Frontal cortex (tissue), 4 donors: ENCODE measurements around the gene CNGB1. TPM values are rescaled to one million over a fixed set of nuclear protein-coding genes. Genes with fewer than 3 reads are reported as not detected.
"Not testable (repeated sequence)": the region's sequence is repeated elsewhere in the genome, so short reads cannot be mapped to it uniquely, and the experiment has no call there.

ENCODE experiments used
- DNase-seq, 2 donors: peaks; one replicate each; pipeline ENCODE4 v3.0.0; 2012; ENCODE audit warnings: low spot score in 2 of 2
- FAIRE-seq: peaks from 2 replicates; lab custom pipeline; 2012; peaks lifted over from hg19 to GRCh38; lab: Jason Lieb, UNC
- total RNA-seq: library from RNA; depleted of rRNA; stranded (reverse); fragments of >200 nt; gene quantifications from one replicate; pipeline ENCODE4 v1.2.3, GENCODE V29; 2014
- donor health status: control.
- donor health status: control.
- donor health status: control.

CNGB1 gene
- total RNA-seq, 1 donor from 2014 or later: 1.2 TPM

DNA sequence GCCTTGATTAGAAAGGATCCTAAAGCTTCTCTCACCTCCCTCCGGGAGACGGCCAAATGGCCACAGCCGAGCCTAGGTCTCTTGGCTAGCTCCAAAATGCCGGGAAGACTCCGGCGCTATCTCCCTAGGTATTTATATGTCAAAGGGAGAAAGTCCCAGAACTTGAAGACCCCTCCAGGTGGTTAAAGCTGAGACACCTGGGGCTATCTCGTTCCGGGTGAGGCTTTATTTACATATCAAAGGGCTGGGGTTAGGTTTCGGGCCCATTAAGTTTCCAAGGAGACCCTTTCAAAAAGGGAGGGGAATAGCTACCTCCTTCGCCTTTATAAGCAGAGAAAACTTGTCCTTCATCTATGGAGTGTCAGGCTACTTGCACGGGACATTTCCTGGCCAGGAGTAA is 97.7 kb downstream of the CNGB1 start:
- DNase-seq: no peak
- FAIRE-seq: no peak

GRCh38 chr16:57872764-57873163 is 98.2 kb downstream of the CNGB1 start:
- DNase-seq, FAIRE-seq: not testable (repeated sequence)

DNA sequence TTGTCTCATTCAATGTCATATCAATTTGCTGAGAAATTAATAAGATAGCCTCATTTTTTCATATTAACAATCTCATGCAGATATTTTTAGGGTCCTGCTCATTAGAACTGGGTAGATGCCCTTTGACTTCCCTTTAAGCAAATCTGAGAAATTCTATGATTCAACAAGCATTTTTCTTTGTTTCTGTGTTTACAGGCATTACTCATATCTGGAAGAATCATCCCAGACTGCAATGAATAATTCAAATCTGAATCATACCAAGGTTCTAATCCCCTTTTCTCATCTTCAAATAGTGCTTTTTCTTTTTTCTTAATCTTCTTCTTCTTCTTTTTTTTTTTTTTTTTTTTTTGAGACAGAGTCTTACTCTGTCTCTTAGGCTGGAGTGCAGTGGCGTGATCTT is 99.5 kb downstream of the CNGB1 start:
- no peak for DNase-seq
- no peak for FAIRE-seq

- DNase-seq (no peak), FAIRE-seq (no peak)
These were observed 100.0 kb downstream of the CNGB1 start for GRCh38 chr16:57870753-57871454.

- no peak for DNase-seq
- FAIRE-seq: no peak
These were observed 101.9 kb downstream of the CNGB1 start for GRCh38 chr16:57868913-57869520.

GRCh38 chr16:57867000-57867561 is 103.8 kb downstream of the CNGB1 start:
- DNase-seq: no peak
- FAIRE-seq: no peak

DNA sequence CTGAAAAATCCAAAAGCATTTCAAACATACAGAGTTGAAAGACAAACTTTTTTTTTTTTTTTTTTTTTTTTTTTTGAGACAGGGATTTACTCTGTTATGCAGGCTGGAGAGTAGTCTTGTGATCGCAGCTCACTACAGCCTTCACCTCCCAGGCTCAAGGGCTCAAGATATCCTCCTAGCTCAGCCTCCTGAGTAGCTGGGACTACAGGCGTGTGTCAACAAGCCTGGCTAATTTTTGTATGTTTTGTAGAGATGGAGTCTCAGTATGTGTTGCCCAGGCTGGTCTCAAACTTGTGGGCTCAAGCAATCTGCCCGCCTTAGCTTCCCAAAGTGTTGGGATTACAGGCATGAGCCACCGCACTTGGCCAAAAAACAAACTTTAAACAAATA is 104.4 kb downstream of the CNGB1 start:
- FAIRE-seq (no peak), DNase-seq (no peak)

DNA sequence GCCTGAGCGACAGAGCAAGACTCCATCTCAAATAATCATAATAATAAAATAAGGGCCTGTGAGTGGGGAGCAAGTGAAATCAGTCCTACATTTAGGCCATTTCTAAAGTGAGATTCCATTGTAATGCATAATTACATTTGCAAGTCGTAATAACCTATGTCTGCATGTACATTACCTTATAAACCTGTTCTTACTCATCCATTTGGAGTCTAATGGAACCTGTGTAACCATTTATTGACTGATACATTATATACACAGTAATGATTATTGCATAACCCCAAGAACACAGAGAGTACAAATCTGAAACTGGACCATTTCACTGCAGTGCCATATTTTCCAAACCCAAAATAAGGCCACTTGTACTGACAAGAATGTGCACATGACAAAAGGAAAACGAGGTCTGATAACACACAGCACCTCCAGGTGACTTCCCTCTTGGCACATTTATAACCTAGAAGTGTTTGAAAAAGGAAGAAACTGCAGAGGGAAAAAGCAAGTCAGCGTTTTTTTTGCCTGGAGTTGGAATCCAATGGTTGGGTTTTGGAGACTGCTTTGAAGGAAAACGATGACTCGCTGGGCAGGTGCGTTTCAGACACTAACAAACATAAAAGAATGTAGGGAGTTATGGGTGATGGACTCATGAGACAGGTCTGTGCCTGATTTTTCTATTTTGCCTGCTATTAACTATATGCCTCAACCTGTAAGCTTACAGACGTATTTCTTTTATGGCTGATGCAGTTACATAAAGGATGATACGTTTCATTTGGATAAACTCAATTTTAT is 105.0 kb downstream of the CNGB1 start:
- FAIRE-seq (no peak), DNase-seq (no peak)

DNA sequence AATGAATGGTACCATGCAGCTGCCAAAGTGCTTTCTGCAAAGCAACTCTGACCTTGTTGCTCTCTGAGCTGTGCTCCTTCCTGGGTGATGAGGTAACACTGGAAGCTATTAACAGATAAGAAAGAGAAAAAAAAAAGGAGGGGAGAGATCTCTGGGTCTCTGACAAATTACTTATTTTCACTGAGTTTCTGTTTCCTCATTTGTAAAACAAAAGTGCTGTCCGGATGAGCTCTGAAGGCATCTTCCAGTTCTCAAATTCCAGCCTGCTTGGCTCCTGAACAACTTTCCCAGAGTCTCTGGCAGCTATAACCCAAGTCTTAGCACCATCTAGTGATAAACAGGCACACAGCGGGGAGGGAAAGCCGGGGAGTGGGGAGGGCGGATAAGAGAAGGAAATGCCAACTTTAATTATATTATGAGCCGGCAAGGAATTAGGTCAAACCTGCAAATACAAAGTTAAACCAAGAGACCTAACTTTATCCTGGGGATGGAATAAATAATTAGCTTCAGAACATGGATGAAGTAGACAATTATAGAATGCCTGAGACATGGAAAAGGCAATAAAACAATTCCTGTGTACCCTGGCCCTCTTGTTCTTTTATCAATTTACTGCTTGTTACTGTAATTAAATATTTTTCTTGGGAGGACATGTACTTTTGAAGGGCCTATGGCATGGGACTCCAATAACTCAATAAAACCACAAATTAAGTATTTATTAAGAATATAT is 107.3 kb downstream of the CNGB1 start:
- peak in 1 of 2 donors; percentile 45 for DNase-seq
- no peak for FAIRE-seq

GRCh38 chr16:57862698-57863433 is 108.1 kb downstream of the CNGB1 start:
- no peak for FAIRE-seq
- DNase-seq: no peak

- no peak for DNase-seq
These were observed 111.6 kb downstream of the CNGB1 start for GRCh38 chr16:57859331-57859730.

DNA sequence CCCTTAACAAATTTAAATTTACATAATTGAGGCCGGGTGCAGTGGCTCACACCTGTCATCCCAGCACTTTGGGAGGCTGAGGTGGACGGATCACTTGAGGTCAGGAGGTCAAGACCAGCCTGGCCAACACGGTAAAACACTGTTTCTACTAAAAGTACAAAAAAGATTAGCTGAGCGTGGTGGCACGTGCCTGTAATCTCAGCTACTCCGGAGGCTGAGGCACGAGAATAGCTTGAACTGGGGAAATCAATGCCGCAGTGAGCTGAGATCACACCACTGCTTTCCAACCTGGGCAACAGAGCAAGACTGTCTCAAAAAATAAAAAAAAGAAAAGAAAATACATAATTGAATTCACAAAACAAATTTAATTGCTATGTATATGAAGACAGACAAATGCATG is 112.3 kb downstream of the CNGB1 start:
- DNase-seq (no peak), FAIRE-seq (no peak)

More at GRCh38 chr16:57859331-57859730, 111.6 kb downstream of the CNGB1 start:
- no peak for FAIRE-seq

- not testable (repeated sequence) for FAIRE-seq
These were observed 112.9 kb downstream of the CNGB1 start for GRCh38 chr16:57857991-57858390.

DNA sequence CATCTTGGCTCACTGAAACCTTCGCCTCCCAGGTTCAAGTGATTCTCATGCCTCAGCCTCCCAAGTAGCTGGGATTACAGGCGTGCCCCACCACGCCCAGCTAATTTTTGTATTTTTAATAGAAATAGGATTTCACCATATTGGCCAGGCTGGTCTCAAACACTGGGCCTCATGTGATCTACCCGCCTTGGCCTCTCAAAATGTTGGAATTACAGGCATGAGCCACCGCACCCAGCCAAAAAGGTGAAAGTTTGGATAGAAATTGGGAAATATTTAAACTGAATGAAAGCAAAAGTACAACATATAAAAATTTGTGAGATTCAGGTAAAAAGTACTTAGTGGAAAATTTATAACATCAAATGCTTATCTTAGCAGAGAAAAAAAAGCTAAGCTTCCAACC is 115.7 kb downstream of the CNGB1 start:
- no peak for FAIRE-seq
- no peak for DNase-seq

More at GRCh38 chr16:57857991-57858390, 112.9 kb downstream of the CNGB1 start:
- DNase-seq: not testable (repeated sequence)

- DNase-seq (no peak), FAIRE-seq (no peak)
These were observed 118.7 kb downstream of the CNGB1 start for GRCh38 chr16:57852189-57852588.

DNA sequence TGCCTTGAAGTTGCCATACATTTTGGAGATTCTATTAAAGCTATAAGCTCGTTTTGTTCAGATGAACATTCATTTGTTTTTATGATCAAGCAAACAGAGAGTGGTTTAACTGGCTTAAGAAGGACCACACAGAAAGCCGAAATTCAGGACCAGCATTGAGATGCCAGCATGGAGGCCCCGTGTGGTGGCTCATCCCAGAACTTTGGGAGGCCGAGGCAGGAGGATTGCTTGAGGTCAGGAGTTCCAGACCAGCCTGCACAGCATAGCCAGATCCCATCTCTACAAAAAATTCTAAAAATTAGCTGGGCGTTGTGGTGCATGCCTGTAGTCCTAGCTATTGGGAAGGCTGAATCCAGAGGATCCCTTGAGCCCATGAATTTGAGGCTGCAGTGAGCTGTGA is 122.7 kb downstream of the CNGB1 start:
- FAIRE-seq (no peak), DNase-seq (no peak)

DNA sequence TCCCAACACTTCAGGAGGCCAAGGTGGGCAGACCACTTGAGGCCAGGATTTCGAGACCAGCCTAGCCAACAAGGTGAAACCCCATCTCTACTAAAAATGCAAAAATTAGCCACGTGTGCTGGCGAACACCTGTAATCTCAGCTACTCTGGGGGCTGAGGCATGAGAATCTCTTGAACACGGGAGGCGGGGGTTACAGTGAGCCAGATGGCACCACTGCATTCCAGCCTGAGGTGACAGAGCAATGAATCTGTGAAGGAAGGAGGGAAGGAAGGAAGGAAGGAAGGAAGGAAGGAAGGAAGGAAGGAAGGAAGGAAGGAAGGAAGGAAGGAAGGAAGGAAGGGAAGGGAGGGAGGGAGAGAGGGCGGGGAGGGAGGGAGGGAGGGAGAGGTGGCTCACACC is 124.0 kb downstream of the CNGB1 start:
- FAIRE-seq: not testable (repeated sequence)

DNA sequence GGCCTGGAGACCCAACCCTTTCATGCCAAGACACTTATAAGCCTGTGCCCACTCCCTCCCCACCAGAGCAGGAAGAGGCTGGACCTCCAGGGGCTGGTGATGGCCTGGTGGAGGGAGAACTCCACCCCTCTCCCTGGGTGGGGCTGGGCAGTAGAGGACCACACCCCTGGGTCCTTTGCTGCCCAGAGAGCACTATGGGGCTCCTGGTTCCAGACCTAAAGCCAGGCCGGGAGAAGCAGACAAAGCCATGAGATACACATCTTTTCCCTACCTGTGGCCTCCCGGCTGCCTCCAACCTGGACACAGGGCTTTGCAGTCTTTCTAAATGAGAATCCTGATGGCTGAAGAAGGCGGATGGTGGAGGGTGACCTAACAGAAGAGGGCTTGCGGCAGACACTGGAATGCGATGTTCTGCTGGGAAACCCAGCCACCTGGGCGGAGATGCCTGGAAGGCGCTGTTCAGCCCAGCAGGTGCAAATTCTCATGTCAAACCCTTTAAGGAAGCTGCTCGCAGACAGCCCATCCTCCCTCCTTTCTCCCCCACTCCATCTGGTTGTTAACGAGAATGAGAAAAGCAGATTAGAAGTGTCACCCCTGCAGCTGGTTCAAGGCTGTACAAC is 124.7 kb downstream of the CNGB1 start:
- no peak for FAIRE-seq

More for the DNA sequence above, 124.0 kb downstream of the CNGB1 start:
- not testable (repeated sequence) for DNase-seq

GRCh38 chr16:57845115-57845514 is 125.8 kb downstream of the CNGB1 start:
- no peak for DNase-seq
- FAIRE-seq: no peak

More for the DNA sequence above, 124.7 kb downstream of the CNGB1 start:
- no peak for DNase-seq
